SK-N-SH (cell line): ENCODE data around the gene PARD3. TPM values are rescaled to one million over a fixed set of nuclear protein-coding genes. Genes with fewer than 3 reads are reported as not detected.

ENCODE experiments used
- CTCF ChIA-PET: fragments of 300-600, 350-600 bp; formaldehyde crosslinking; extraction: SDS; loops from one replicate; lab custom pipeline; 2021; lab: Yijun Ruan, JAX
- POLR2A ChIA-PET: fragments of 350-600 bp; sonication (Branson Sonifier 250); formaldehyde crosslinking; extraction: SDS; loops from one replicate; lab custom pipeline; 2020; ENCODE audit warnings: antibody characterized with exemption, inconsistent platforms; lab: Yijun Ruan, JAX
- DNase-seq: peaks from one replicate; pipeline ENCODE4 v3.0.0; 2012
- H2AFZ ChIP-seq: fragments of 200-600 bp; sonication (generic); 2 replicates; pipeline ENCODE4 v1.8.1; 2016; ENCODE audit warnings: antibody characterized with exemption, mild to moderate bottlenecking, low read depth
- H3F3A ChIP-seq: fragments of 200-600 bp; sonication (generic); replicated peaks from 2 replicates; pipeline ENCODE3; 2016; ENCODE audit warnings: antibody characterized with exemption, mild to moderate bottlenecking; ENCODE audit not compliant: insufficient read depth
- H3K27ac ChIP-seq, 2 experiments: fragments of 200-500 bp in 1 of 2; fragments of 200-600 bp in 1 of 2; sonication (Bioruptor generic) in 1 of 2; sonication (generic), shearing (Covaris generic) in 1 of 2; 2 replicates each; pipeline versions ENCODE4 v1.5.1 to v1.6.1; 2014 to 2016; ENCODE audit warnings: low read depth in 2 of 2, inconsistent platforms in 1 of 2, low read length in 1 of 2, mild to moderate bottlenecking in 1 of 2, mixed read lengths in 1 of 2
- H3K27me3 ChIP-seq: fragments of 200-600 bp; sonication (generic), shearing (Covaris generic); 2 replicates; pipeline ENCODE4 v1.6.1; 2016; ENCODE audit warnings: mixed run types; ENCODE audit not compliant: insufficient read depth
- H3K36me3 ChIP-seq, 2 experiments: fragments of 200-500 bp in 1 of 2; fragments of 200-600 bp in 1 of 2; sonication (Bioruptor generic) in 1 of 2; sonication (generic) in 1 of 2; replicated peaks in 1 of 2; 2 replicates each; pipeline versions ENCODE3 to v1.5.1; 2014 to 2016; ENCODE audit warnings: low read length in 1 of 2, mild to moderate bottlenecking in 1 of 2; ENCODE audit not compliant: insufficient read depth in 2 of 2, control insufficient read depth in 1 of 2
- H3K4me1 ChIP-seq, 2 experiments: fragments of 200-500 bp in 1 of 2; fragments of 200-600 bp in 1 of 2; sonication (Bioruptor generic) in 1 of 2; sonication (generic), shearing (Covaris generic) in 1 of 2; 2 replicates each; pipeline versions ENCODE4 v1.5.1 to v1.6.1; 2014 to 2016; ENCODE audit warnings: low read depth in 1 of 2, low read length in 1 of 2, mixed run types in 1 of 2; ENCODE audit not compliant: insufficient read depth in 2 of 2, control insufficient read depth in 1 of 2
- H3K4me2 ChIP-seq: fragments of 200-600 bp; sonication (generic), shearing (Covaris generic); 2 replicates; pipeline ENCODE4 v1.6.1; 2017; ENCODE audit warnings: mixed run types
- H3K4me3 ChIP-seq, 2 experiments: fragments of 200-500 bp in 1 of 2; fragments of 200-600 bp in 1 of 2; sonication (Bioruptor generic) in 1 of 2; sonication (generic), shearing (Covaris generic) in 1 of 2; 2 replicates each; pipeline versions ENCODE4 v1.5.1 to v1.8.1; 2014 to 2016; ENCODE audit warnings: low read depth in 2 of 2, inconsistent platforms in 1 of 2, low read length in 1 of 2, mild to moderate bottlenecking in 1 of 2, mixed read lengths in 1 of 2, moderate library complexity in 1 of 2
- H3K79me2 ChIP-seq: fragments of 200-600 bp; sonication (generic); 2 replicates; pipeline ENCODE4 v1.8.1; 2017; ENCODE audit warnings: mild to moderate bottlenecking; ENCODE audit not compliant: insufficient read depth
- H3K9ac ChIP-seq: fragments of 200-600 bp; sonication (generic); 2 replicates; pipeline ENCODE4 v1.6.1; 2017; ENCODE audit warnings: mixed run types
- H3K9me2 ChIP-seq: fragments of 200-600 bp; sonication (generic); 2 replicates; pipeline ENCODE4 v1.6.1; 2017; ENCODE audit warnings: mixed run types
- H3K9me3 ChIP-seq: fragments of 200-600 bp; sonication (generic); 2 replicates; pipeline ENCODE4 v1.6.1; 2017; ENCODE audit warnings: mixed run types, mild to moderate bottlenecking, moderate library complexity
- H4K20me1 ChIP-seq: fragments of 200-600 bp; sonication (generic); 2 replicates; pipeline ENCODE4 v1.6.1; 2017; ENCODE audit warnings: mild to moderate bottlenecking, mixed run types; ENCODE audit not compliant: insufficient read depth
- ELF1 ChIP-seq: IDR thresholded peaks from 2 replicates; pipeline ENCODE4 v1.4.0; 2012
- EP300 ChIP-seq, 2 experiments: IDR thresholded peaks; 2 replicates each; pipeline versions ENCODE4 v1.4.0 to v1.6.1; 2012; ENCODE audit warnings: borderline replicate concordance in 1 of 2, low read depth in 1 of 2, low read length in 1 of 2
- FOXJ3 ChIP-seq: sonication (generic); formaldehyde crosslinking; IDR thresholded peaks from 2 replicates; pipeline ENCODE4 v1.5.1; 2020; ENCODE audit warnings: mild to moderate bottlenecking, missing genetic modification reagents
- GABPA ChIP-seq: IDR thresholded peaks from 2 replicates; pipeline ENCODE4 v1.4.0; 2012; ENCODE audit warnings: low read depth, mild to moderate bottlenecking
- GATA2 ChIP-seq: sonication (generic); formaldehyde crosslinking; IDR thresholded peaks from 2 replicates; pipeline ENCODE4 v1.5.0; 2020; ENCODE audit warnings: mild to moderate bottlenecking, missing genetic modification reagents
- MEF2A ChIP-seq: IDR thresholded peaks from 2 replicates; pipeline ENCODE4 v1.4.0; 2012; ENCODE audit warnings: low read depth, borderline replicate concordance
- MXI1 ChIP-seq: IDR thresholded peaks from 2 replicates; pipeline ENCODE4 v1.6.1; 2012; ENCODE audit warnings: mild to moderate bottlenecking, low read depth, low read length, improper control_type of control experiment
- NFIC ChIP-seq: IDR thresholded peaks from 2 replicates; pipeline ENCODE4 v1.4.0; 2012; ENCODE audit warnings: borderline replicate concordance
- POLR2AphosphoS5 ChIP-seq: IDR thresholded peaks from 2 replicates; pipeline ENCODE4 v1.6.1; 2012; ENCODE audit warnings: low read depth, low read length
- SIN3A ChIP-seq: IDR thresholded peaks from 2 replicates; pipeline ENCODE4 v1.6.1; 2012; ENCODE audit warnings: low read depth, mild to moderate bottlenecking, low read length, moderate library complexity, borderline replicate concordance
- SMC3 ChIP-seq: IDR thresholded peaks from 2 replicates; pipeline ENCODE4 v1.6.1; 2012; ENCODE audit warnings: low read depth, low read length, improper control_type of control experiment
- TCF12 ChIP-seq: IDR thresholded peaks from 2 replicates; pipeline ENCODE4 v1.4.0; 2012
- YY1 ChIP-seq: IDR thresholded peaks from 2 replicates; pipeline ENCODE4 v1.4.0; 2012; ENCODE audit warnings: low read depth, mild to moderate bottlenecking
- WGBS: methylation state at CpG from one replicate; pipeline ENCODE4 v1.1.6; 2017; ENCODE audit warnings: low lambda C conversion rate; 5-methylcytosine and 5-hydroxymethylcytosine counted together
- polyA plus RNA-seq, 3 experiments: library from polyadenylated mRNA; depleted of rRNA; stranded (reverse); fragments of >200 nt; gene quantifications; 2 replicates each; pipeline ENCODE4 v1.2.3, GENCODE V29; 2012
- TF ChIP-seq, protein P1 (sequence below): IDR thresholded peaks from 2 replicates; pipeline ENCODE4 v1.4.0; 2012; ENCODE audit warnings: low read depth, borderline replicate concordance
- TF ChIP-seq, protein P2 (sequence below): fragments of 150-350 bp; IDR thresholded peaks from 2 replicates; pipeline ENCODE4 v1.6.1; 2016; ENCODE audit warnings: mild to moderate bottlenecking, low read depth, low read length
- TF ChIP-seq, protein P3 (sequence below): fragments of 150-350 bp; IDR thresholded peaks from 2 replicates; pipeline ENCODE4 v1.6.1; 2017; ENCODE audit warnings: antibody characterized with exemption, low read length, low read depth, borderline replicate concordance
- TF ChIP-seq, protein P4 (sequence below): fragments of 200-600 bp; sonication (generic); IDR thresholded peaks from 2 replicates; pipeline ENCODE4 v1.6.1; 2017; ENCODE audit warnings: antibody characterized with exemption, mild to moderate bottlenecking, moderate library complexity

The PARD3 gene
- polyA plus RNA-seq, 1 of the 3 experiments (the other 2 are of a cell fraction), result 29.4 TPM

DNA sequence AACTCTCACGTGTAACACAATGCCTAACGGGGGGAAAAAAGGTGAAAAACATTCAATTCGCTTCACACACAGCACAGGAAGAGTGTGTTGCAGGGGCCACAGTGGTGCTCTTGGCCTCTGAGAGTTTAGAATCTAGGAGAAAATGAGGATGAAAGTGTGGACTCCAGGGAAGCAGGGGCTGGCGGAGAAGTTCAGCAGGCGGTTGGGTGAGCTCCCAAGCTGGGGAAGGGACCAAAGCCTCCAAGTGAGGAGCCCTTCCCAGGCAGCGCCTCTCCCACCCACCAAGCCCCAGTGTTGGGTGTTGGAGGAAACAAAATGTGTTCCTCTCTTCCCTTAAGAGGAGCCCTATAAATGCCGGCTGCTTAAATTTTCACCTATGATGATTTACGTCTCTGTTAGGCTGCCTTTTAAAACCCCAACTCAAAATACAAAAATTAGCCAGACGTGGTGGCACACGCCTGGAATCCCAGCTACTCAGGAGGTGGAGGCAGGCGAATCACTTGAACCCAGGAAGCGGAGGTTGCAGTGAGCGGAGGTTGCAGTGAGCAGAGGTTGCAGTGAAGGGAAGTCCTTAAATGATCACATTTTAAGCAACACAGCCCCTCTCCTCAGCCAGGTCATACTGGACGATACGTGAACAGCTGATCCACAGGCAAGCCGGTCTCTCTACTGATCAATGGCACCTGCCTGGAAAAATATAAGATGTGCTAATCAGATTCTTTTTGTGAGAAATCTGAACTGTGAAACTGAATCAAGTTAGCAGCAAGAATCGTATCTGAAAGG lies 735.2 kb downstream of the PARD3 start:
- Histone ChIP-seq H3K4me2 (no peak overlapping the region), H3K27ac (no peak overlapping the region), H4K20me1 (no peaks in the 10 kb centered on the region), H3K36me3 (no peaks in the 10 kb centered on the region), H3K4me1 (no peaks in the 10 kb centered on the region), H3K9me3 (no peaks in the 10 kb centered on the region), H3K4me3 (no peak overlapping the region), H2AFZ (no peak overlapping the region), H3K9me2 (no peaks in the 10 kb centered on the region), H3F3A (no peaks in the 10 kb centered on the region), H3K27me3 (no peaks in the 10 kb centered on the region), H3K9ac (no peak overlapping the region), H3K79me2 (no peaks in the 10 kb centered on the region)
- WGBS, result 80% methylated on average over 16 of the region's 17 CpGs
- CTCF ChIA-PET, result no interaction called here
- POLR2A ChIA-PET, result no interaction called here
- DNase-seq, result no peak
- TF ChIP-seq, protein P1, sequence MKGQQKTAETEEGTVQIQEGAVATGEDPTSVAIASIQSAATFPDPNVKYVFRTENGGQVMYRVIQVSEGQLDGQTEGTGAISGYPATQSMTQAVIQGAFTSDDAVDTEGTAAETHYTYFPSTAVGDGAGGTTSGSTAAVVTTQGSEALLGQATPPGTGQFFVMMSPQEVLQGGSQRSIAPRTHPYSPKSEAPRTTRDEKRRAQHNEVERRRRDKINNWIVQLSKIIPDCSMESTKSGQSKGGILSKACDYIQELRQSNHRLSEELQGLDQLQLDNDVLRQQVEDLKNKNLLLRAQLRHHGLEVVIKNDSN, result no peak

DNA sequence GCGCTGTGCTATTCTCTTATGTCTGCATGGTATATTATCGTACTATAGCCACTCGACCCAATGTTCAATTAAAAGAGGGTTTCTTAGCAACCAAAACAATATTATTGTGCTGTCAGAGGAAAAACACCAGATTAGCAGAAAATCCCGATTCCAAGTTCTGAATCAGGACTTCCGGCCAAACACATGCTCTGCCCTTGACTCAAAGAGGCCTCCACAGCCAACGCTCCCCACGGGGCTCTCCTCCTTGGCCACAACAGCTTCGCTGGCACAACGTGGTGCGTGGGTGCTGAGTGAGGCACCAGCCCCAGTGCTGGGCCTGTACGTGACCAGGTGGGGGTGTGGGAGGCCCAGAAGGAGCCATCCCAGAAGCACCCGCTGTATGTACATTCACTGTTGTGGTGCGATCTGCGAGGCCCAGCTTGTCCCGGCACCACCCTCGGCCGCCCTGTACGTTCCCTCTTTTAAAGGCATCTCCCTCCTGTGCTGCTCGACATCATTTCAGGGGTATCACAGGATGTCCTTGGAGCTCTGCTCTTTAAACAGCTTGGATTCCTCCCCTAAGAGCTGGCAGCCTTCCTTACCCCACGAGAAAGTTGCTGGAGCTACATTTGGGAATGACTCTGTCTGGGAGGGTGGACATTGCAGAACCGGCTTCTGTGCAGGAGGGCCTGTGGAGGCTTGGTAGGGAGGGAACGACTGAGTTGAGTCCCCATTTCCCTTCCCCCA lies 736.2 kb downstream of the PARD3 start:
- no peaks in the 10 kb centered on the region for H3K4me1 ChIP-seq
- no peak overlapping the region for H2AFZ ChIP-seq
- WGBS, result 81% methylated on average over 22 of the region's 22 CpGs
- H3K4me3 ChIP-seq, result no peak overlapping the region
- no peaks in the 10 kb centered on the region for H3K27me3 ChIP-seq
- no peak overlapping the region for H3K4me2 ChIP-seq
- H3K79me2 ChIP-seq, result no peaks in the 10 kb centered on the region
- H3K9ac ChIP-seq, result no peak overlapping the region
- no peak overlapping the region for H3K27ac ChIP-seq
- no peaks in the 10 kb centered on the region for H3F3A ChIP-seq
- TF ChIP-seq SIN3A (no peak), POLR2AphosphoS5 (no peak), TCF12 (no peak), SMC3 (no peak), FOXJ3 (CRISPR knock-in tag) (no peak), GABPA (no peak), ELF1 (no peak), MXI1 (no peak), NFIC (no peak), MEF2A (no peak), YY1 (no peak), GATA2 (CRISPR knock-in tag) (no peak), EP300 (IDR thresholded peaks at IDR 0.05; ENCODE audit: borderline replicate concordance in 1 of 2, low read depth in 1 of 2, low read length in 1 of 2) (no peak)
- TF ChIP-seq, protein P2, sequence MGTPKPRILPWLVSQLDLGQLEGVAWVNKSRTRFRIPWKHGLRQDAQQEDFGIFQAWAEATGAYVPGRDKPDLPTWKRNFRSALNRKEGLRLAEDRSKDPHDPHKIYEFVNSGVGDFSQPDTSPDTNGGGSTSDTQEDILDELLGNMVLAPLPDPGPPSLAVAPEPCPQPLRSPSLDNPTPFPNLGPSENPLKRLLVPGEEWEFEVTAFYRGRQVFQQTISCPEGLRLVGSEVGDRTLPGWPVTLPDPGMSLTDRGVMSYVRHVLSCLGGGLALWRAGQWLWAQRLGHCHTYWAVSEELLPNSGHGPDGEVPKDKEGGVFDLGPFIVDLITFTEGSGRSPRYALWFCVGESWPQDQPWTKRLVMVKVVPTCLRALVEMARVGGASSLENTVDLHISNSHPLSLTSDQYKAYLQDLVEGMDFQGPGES, result no peak
- TF ChIP-seq, protein P3, sequence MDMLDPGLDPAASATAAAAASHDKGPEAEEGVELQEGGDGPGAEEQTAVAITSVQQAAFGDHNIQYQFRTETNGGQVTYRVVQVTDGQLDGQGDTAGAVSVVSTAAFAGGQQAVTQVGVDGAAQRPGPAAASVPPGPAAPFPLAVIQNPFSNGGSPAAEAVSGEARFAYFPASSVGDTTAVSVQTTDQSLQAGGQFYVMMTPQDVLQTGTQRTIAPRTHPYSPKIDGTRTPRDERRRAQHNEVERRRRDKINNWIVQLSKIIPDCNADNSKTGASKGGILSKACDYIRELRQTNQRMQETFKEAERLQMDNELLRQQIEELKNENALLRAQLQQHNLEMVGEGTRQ, result no peak
- TF ChIP-seq, protein P4, sequence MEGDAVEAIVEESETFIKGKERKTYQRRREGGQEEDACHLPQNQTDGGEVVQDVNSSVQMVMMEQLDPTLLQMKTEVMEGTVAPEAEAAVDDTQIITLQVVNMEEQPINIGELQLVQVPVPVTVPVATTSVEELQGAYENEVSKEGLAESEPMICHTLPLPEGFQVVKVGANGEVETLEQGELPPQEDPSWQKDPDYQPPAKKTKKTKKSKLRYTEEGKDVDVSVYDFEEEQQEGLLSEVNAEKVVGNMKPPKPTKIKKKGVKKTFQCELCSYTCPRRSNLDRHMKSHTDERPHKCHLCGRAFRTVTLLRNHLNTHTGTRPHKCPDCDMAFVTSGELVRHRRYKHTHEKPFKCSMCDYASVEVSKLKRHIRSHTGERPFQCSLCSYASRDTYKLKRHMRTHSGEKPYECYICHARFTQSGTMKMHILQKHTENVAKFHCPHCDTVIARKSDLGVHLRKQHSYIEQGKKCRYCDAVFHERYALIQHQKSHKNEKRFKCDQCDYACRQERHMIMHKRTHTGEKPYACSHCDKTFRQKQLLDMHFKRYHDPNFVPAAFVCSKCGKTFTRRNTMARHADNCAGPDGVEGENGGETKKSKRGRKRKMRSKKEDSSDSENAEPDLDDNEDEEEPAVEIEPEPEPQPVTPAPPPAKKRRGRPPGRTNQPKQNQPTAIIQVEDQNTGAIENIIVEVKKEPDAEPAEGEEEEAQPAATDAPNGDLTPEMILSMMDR, result no peak
- TF ChIP-seq, protein P1, result no peak
- ChIA-PET POLR2A (no interaction called here), CTCF (no interaction called here)
- no peak for DNase-seq
- no peaks in the 10 kb centered on the region for H4K20me1 ChIP-seq
- H3K36me3 ChIP-seq, result no peaks in the 10 kb centered on the region
- H3K9me3 ChIP-seq, result no peaks in the 10 kb centered on the region
- no peaks in the 10 kb centered on the region for H3K9me2 ChIP-seq
